ENCODE measurements around the gene DOCK3.

The DOCK3 gene

DNA sequence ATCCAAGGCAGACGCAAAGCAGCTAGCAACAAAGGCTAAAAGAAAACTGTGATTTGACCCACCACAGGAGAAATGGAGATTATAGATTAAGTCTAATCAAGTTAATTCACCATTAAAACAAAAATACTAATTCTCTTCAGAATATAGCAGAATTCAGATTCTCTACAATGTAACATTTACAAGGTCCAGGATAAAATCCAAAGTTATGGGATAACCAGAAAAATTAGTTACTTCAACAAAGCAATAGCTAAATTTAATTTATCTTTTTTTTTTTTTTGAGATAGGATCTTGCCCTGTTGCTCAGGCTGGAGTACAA lies 425.8 kb downstream of the DOCK3 start:
- H2AK5ac ChIP-seq (ENCODE audit: low read length): no peak overlapping the region
- H3K79me1 ChIP-seq (ENCODE audit: low read length): no peaks in the 10 kb centered on the region
- H3K27me3 ChIP-seq (ENCODE audit: insufficient read depth, low read length, poor library complexity): no peaks in the 10 kb centered on the region
- no CpG with 5 or more reads among the region's 1 CpG for WGBS (ENCODE audit: extremely low coverage, insufficient coverage, low lambda C conversion rate)
- no peak overlapping the region for H2BK5ac ChIP-seq (ENCODE audit: low read length)
- H4K5ac ChIP-seq (ENCODE audit: low read length): no peak overlapping the region
- H3K18ac ChIP-seq (ENCODE audit: low read length): no peak overlapping the region
- no peaks in the 10 kb centered on the region for H3K36me3 ChIP-seq (ENCODE audit: control insufficient read depth, insufficient read depth, low read length)
- H3K79me2 ChIP-seq (ENCODE audit: control insufficient read depth, insufficient read depth, low read length): no peaks in the 10 kb centered on the region
- no peak overlapping the region for H3K56ac ChIP-seq (ENCODE audit: low read length)
- H2BK15ac ChIP-seq (replicated peaks; ENCODE audit: low read depth): no peak overlapping the region
- H3K23ac ChIP-seq (ENCODE audit: low read length): no peak overlapping the region
- H3K9ac ChIP-seq (ENCODE audit: low read length): no peak overlapping the region
- H4K8ac ChIP-seq (ENCODE audit: low read depth, low read length): no peak overlapping the region
- DNase-seq: no peak
- no peak overlapping the region for H3K4me2 ChIP-seq (ENCODE audit: low read length)
- H3K27ac ChIP-seq (ENCODE audit: low read depth, low read length): no peak overlapping the region
- H2BK120ac ChIP-seq (ENCODE audit: low read depth, low read length): no peak overlapping the region
- H3K4me1 ChIP-seq (ENCODE audit: control insufficient read depth, low read depth, low read length): no peaks in the 10 kb centered on the region
- no peak overlapping the region for H3K4ac ChIP-seq (ENCODE audit: low read depth, low read length)
- H3K4me3 ChIP-seq (ENCODE audit: low read length): no peak overlapping the region

- Histone ChIP-seq H2BK5ac (ENCODE audit: low read length) (no peak overlapping the region), H3K27ac (ENCODE audit: low read depth, low read length) (no peak overlapping the region), H3K4ac (ENCODE audit: low read depth, low read length) (no peak overlapping the region), H2BK120ac (ENCODE audit: low read depth, low read length) (no peak overlapping the region), H2AK5ac (ENCODE audit: low read length) (no peak overlapping the region), H3K4me3 (ENCODE audit: low read length) (no peak overlapping the region), H3K56ac (ENCODE audit: low read length) (no peak overlapping the region), H3K18ac (ENCODE audit: low read length) (no peak overlapping the region), H3K27me3 (ENCODE audit: insufficient read depth, low read length, poor library complexity) (no peaks in the 10 kb centered on the region), H3K4me2 (ENCODE audit: low read length) (no peak overlapping the region), H3K79me2 (ENCODE audit: control insufficient read depth, insufficient read depth, low read length) (no peaks in the 10 kb centered on the region), H3K9ac (ENCODE audit: low read length) (no peak overlapping the region), H3K36me3 (ENCODE audit: control insufficient read depth, insufficient read depth, low read length) (no peaks in the 10 kb centered on the region), H2BK15ac (replicated peaks; ENCODE audit: low read depth) (no peak overlapping the region), H3K23ac (ENCODE audit: low read length) (no peak overlapping the region), H3K79me1 (ENCODE audit: low read length) (no peaks in the 10 kb centered on the region), H3K4me1 (ENCODE audit: control insufficient read depth, low read depth, low read length) (no peaks in the 10 kb centered on the region), H4K8ac (ENCODE audit: low read depth, low read length) (no peak overlapping the region), H4K5ac (ENCODE audit: low read length) (no peak overlapping the region)
- WGBS (ENCODE audit: extremely low coverage, insufficient coverage, low lambda C conversion rate): no CpG with 5 or more reads among the region's 1 CpG
- DNase-seq: no peak
Measured at GRCh38 chr3:51102396-51102795, 427.7 kb downstream of the DOCK3 start.

- Histone ChIP-seq H3K79me1 (ENCODE audit: low read length) (no peaks in the 10 kb centered on the region), H4K8ac (ENCODE audit: low read depth, low read length) (no peak overlapping the region), H3K27me3 (ENCODE audit: insufficient read depth, low read length, poor library complexity) (no peaks in the 10 kb centered on the region), H3K27ac (ENCODE audit: low read depth, low read length) (no peak overlapping the region), H3K9ac (ENCODE audit: low read length) (no peak overlapping the region), H2AK5ac (ENCODE audit: low read length) (no peak overlapping the region), H2BK15ac (replicated peaks; ENCODE audit: low read depth) (no peak overlapping the region), H3K79me2 (ENCODE audit: control insufficient read depth, insufficient read depth, low read length) (no peaks in the 10 kb centered on the region), H4K5ac (ENCODE audit: low read length) (no peak overlapping the region), H3K4me3 (ENCODE audit: low read length) (no peak overlapping the region), H3K36me3 (ENCODE audit: control insufficient read depth, insufficient read depth, low read length) (no peaks in the 10 kb centered on the region), H3K23ac (ENCODE audit: low read length) (no peak overlapping the region), H3K56ac (ENCODE audit: low read length) (no peak overlapping the region), H3K4me1 (ENCODE audit: control insufficient read depth, low read depth, low read length) (no peaks in the 10 kb centered on the region), H2BK5ac (ENCODE audit: low read length) (no peak overlapping the region), H3K18ac (ENCODE audit: low read length) (no peak overlapping the region), H3K4ac (ENCODE audit: low read depth, low read length) (no peak overlapping the region), H3K4me2 (ENCODE audit: low read length) (no peak overlapping the region), H2BK120ac (ENCODE audit: low read depth, low read length) (no peak overlapping the region)
- WGBS (ENCODE audit: extremely low coverage, insufficient coverage, low lambda C conversion rate): no CpG with 5 or more reads among the region's 9 CpGs
- no peak for DNase-seq
Measured at GRCh38 chr3:51106242-51106876, 431.6 kb downstream of the DOCK3 start.

DNA sequence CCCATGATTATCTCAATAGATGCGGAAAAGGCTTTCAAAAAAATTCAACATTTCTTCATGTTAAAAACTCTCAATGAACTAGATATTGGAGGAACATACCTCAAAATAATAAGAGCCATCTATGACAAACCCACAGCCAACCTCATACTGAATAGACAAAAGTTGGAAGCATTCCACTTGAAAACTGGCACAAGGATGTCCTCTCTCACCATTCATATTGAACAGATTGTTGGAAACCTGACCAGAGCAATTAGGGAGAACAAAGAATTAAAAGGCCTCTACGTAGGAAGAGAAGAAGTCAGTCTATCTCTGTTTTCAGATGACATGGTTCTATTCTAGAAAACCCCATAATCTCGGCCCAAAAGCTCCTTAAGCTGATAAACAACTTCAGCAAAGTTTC lies 435.9 kb downstream of the DOCK3 start:
- Histone ChIP-seq H4K5ac (ENCODE audit: low read length) (no peak overlapping the region), H3K18ac (ENCODE audit: low read length) (no peak overlapping the region), H3K4me2 (ENCODE audit: low read length) (no peak overlapping the region), H3K56ac (ENCODE audit: low read length) (no peak overlapping the region), H2AK5ac (ENCODE audit: low read length) (no peak overlapping the region), H3K79me1 (ENCODE audit: low read length) (no peaks in the 10 kb centered on the region), H3K4me1 (ENCODE audit: control insufficient read depth, low read depth, low read length) (no peaks in the 10 kb centered on the region), H3K36me3 (ENCODE audit: control insufficient read depth, insufficient read depth, low read length) (no peaks in the 10 kb centered on the region), H2BK5ac (ENCODE audit: low read length) (no peak overlapping the region), H3K27me3 (ENCODE audit: insufficient read depth, low read length, poor library complexity) (no peaks in the 10 kb centered on the region), H2BK15ac (replicated peaks; ENCODE audit: low read depth) (no peak overlapping the region), H3K79me2 (ENCODE audit: control insufficient read depth, insufficient read depth, low read length) (no peaks in the 10 kb centered on the region), H4K8ac (ENCODE audit: low read depth, low read length) (no peak overlapping the region), H3K27ac (ENCODE audit: low read depth, low read length) (no peak overlapping the region), H3K4me3 (ENCODE audit: low read length) (no peak overlapping the region), H3K4ac (ENCODE audit: low read depth, low read length) (no peak overlapping the region), H3K9ac (ENCODE audit: low read length) (no peak overlapping the region), H3K23ac (ENCODE audit: low read length) (no peak overlapping the region), H2BK120ac (ENCODE audit: low read depth, low read length) (no peak overlapping the region)
- no peak for DNase-seq
- WGBS (ENCODE audit: extremely low coverage, insufficient coverage, low lambda C conversion rate): no CpG with 5 or more reads among the region's 3 CpGs

GRCh38 chr3:51122944-51123343 lies 448.2 kb downstream of the DOCK3 start:
- H3K4ac ChIP-seq (ENCODE audit: low read depth, low read length): no peak overlapping the region
- no peak overlapping the region for H3K23ac ChIP-seq (ENCODE audit: low read length)
- no peak overlapping the region for H3K9ac ChIP-seq (ENCODE audit: low read length)
- H2BK120ac ChIP-seq (ENCODE audit: low read depth, low read length): no peak overlapping the region
- no peak overlapping the region for H4K8ac ChIP-seq (ENCODE audit: low read depth, low read length)
- H3K4me3 ChIP-seq (ENCODE audit: low read length): no peak overlapping the region
- no peaks in the 10 kb centered on the region for H3K79me1 ChIP-seq (ENCODE audit: low read length)
- no peak overlapping the region for H3K4me2 ChIP-seq (ENCODE audit: low read length)
- H2AK5ac ChIP-seq (ENCODE audit: low read length): no peak overlapping the region
- H2BK15ac ChIP-seq (replicated peaks; ENCODE audit: low read depth): no peak overlapping the region
- no peak overlapping the region for H3K27ac ChIP-seq (ENCODE audit: low read depth, low read length)
- no peaks in the 10 kb centered on the region for H3K36me3 ChIP-seq (ENCODE audit: control insufficient read depth, insufficient read depth, low read length)
- H4K5ac ChIP-seq (ENCODE audit: low read length): no peak overlapping the region
- H3K79me2 ChIP-seq (ENCODE audit: control insufficient read depth, insufficient read depth, low read length): no peaks in the 10 kb centered on the region
- H3K4me1 ChIP-seq (ENCODE audit: control insufficient read depth, low read depth, low read length): no peaks in the 10 kb centered on the region
- no peak overlapping the region for H3K56ac ChIP-seq (ENCODE audit: low read length)
- no CpG with 5 or more reads among the region's 2 CpGs for WGBS (ENCODE audit: extremely low coverage, insufficient coverage, low lambda C conversion rate)
- H2BK5ac ChIP-seq (ENCODE audit: low read length): no peak overlapping the region
- no peak for DNase-seq
- no peak overlapping the region for H3K18ac ChIP-seq (ENCODE audit: low read length)
- H3K27me3 ChIP-seq (ENCODE audit: insufficient read depth, low read length, poor library complexity): no peaks in the 10 kb centered on the region

GRCh38 chr3:51123531-51123930 lies 448.8 kb downstream of the DOCK3 start:
- Histone ChIP-seq H3K27me3 (ENCODE audit: insufficient read depth, low read length, poor library complexity) (no peaks in the 10 kb centered on the region), H4K8ac (ENCODE audit: low read depth, low read length) (no peak overlapping the region), H2BK5ac (ENCODE audit: low read length) (no peak overlapping the region), H3K56ac (ENCODE audit: low read length) (no peak overlapping the region), H3K4me1 (ENCODE audit: control insufficient read depth, low read depth, low read length) (no peaks in the 10 kb centered on the region), H3K27ac (ENCODE audit: low read depth, low read length) (no peak overlapping the region), H3K79me2 (ENCODE audit: control insufficient read depth, insufficient read depth, low read length) (no peaks in the 10 kb centered on the region), H3K4me2 (ENCODE audit: low read length) (no peak overlapping the region), H3K9ac (ENCODE audit: low read length) (no peak overlapping the region), H4K5ac (ENCODE audit: low read length) (no peak overlapping the region), H2BK120ac (ENCODE audit: low read depth, low read length) (no peak overlapping the region), H3K36me3 (ENCODE audit: control insufficient read depth, insufficient read depth, low read length) (no peaks in the 10 kb centered on the region), H3K4me3 (ENCODE audit: low read length) (no peak overlapping the region), H3K23ac (ENCODE audit: low read length) (no peak overlapping the region), H3K18ac (ENCODE audit: low read length) (no peak overlapping the region), H2AK5ac (ENCODE audit: low read length) (no peak overlapping the region), H2BK15ac (replicated peaks; ENCODE audit: low read depth) (no peak overlapping the region), H3K79me1 (ENCODE audit: low read length) (no peaks in the 10 kb centered on the region), H3K4ac (ENCODE audit: low read depth, low read length) (no peak overlapping the region)
- WGBS (ENCODE audit: extremely low coverage, insufficient coverage, low lambda C conversion rate): no CpG with 5 or more reads among the region's 3 CpGs
- DNase-seq: no peak

All from mesendoderm (in vitro differentiated cells).